ENCODE data around the gene SEMA3C. TPM values are rescaled to one million over a fixed set of nuclear protein-coding genes. Genes with fewer than 3 reads are reported as not detected.

Gene SEMA3C
- total RNA-seq, 2 donors from 2014 or later, result 0.09 to 0.15 TPM

- DNase-seq, result no peak
- 93 to 96% methylated on average over 7 to 10 of the region's 10 CpGs for WGBS, 2 experiments (ENCODE audit: insufficient coverage in 1 of 2, insufficient read length in 1 of 2)
- Mint-ChIP-seq H3K27me3 (ENCODE audit: insufficient read depth) (no peaks in the 10 kb centered on the region), H3K4me3 (no peak overlapping the region), H3K4me1 (peaks cover 22% of the 10 kb centered on the region), H3K36me3 (ENCODE audit: low read depth) (no peaks in the 10 kb centered on the region), H3K9me3 (no peaks in the 10 kb centered on the region), H3K27ac (no peak overlapping the region)
- Histone ChIP-seq H3K4me1 (ENCODE audit: control insufficient read depth, insufficient read depth, low read length) (peaks cover 22% of the 10 kb centered on the region), H3K9me3 (ENCODE audit: control insufficient read depth, low read length) (no peaks in the 10 kb centered on the region), H3K9ac (ENCODE audit: extremely low read depth, low read length, poor library complexity, severe bottlenecking) (no peak overlapping the region), H3K36me3 (ENCODE audit: control insufficient read depth, insufficient read depth, low read length) (peaks cover 5% of the 10 kb centered on the region), H3K27ac (ENCODE audit: low read depth, low read length) (no peak overlapping the region), H3K27me3 (ENCODE audit: control insufficient read depth, insufficient read depth, low read length, poor library complexity, severe bottlenecking) (no peaks in the 10 kb centered on the region), H3K4me3 (ENCODE audit: low read length) (no peak overlapping the region)
- no peak for TF ChIP-seq CTCF (conservative IDR thresholded peaks at IDR 0.05)
Measured at GRCh38 chr7:80794631-80795573, 123.9 kb downstream of the SEMA3C start.

GRCh38 chr7:80791509-80791929, 127.3 kb downstream of the SEMA3C start:
- no peak for TF ChIP-seq CTCF (conservative IDR thresholded peaks at IDR 0.05)
- Histone ChIP-seq H3K27ac (ENCODE audit: low read depth, low read length) (no peak overlapping the region), H3K36me3 (ENCODE audit: control insufficient read depth, insufficient read depth, low read length) (no peaks in the 10 kb centered on the region), H3K27me3 (ENCODE audit: control insufficient read depth, insufficient read depth, low read length, poor library complexity, severe bottlenecking) (no peaks in the 10 kb centered on the region), H3K4me1 (ENCODE audit: control insufficient read depth, insufficient read depth, low read length) (peaks cover 22% of the 10 kb centered on the region), H3K9ac (ENCODE audit: extremely low read depth, low read length, poor library complexity, severe bottlenecking) (no peak overlapping the region), H3K4me3 (ENCODE audit: low read length) (no peak overlapping the region), H3K9me3 (ENCODE audit: control insufficient read depth, low read length) (no peaks in the 10 kb centered on the region)
- Mint-ChIP-seq H3K4me1 (peaks cover 22% of the 10 kb centered on the region), H3K4me3 (no peak overlapping the region), H3K27me3 (ENCODE audit: insufficient read depth) (no peaks in the 10 kb centered on the region), H3K36me3 (ENCODE audit: low read depth) (no peaks in the 10 kb centered on the region), H3K9me3 (no peaks in the 10 kb centered on the region), H3K27ac (no peak overlapping the region)
- DNase-seq, result no peak
- 84 to 95% methylated on average over 3 of the region's 3 CpGs for WGBS, 2 experiments (ENCODE audit: insufficient coverage in 1 of 2, insufficient read length in 1 of 2)

GRCh38 chr7:80790877-80791276, 128.0 kb downstream of the SEMA3C start:
- H3K27me3 ChIP-seq (ENCODE audit: control insufficient read depth, insufficient read depth, low read length, poor library complexity, severe bottlenecking), result no peaks in the 10 kb centered on the region
- no peak overlapping the region for H3K9ac ChIP-seq (ENCODE audit: extremely low read depth, low read length, poor library complexity, severe bottlenecking)
- DNase-seq, result no peak
- Mint-ChIP-seq H3K36me3 (ENCODE audit: low read depth) (no peaks in the 10 kb centered on the region), H3K9me3 (no peaks in the 10 kb centered on the region), H3K4me1 (peaks cover 22% of the 10 kb centered on the region), H3K27me3 (ENCODE audit: insufficient read depth) (no peaks in the 10 kb centered on the region), H3K4me3 (no peak overlapping the region), H3K27ac (no peak overlapping the region)
- TF ChIP-seq CTCF (conservative IDR thresholded peaks at IDR 0.05), result no peak
- no peak overlapping the region for H3K27ac ChIP-seq (ENCODE audit: low read depth, low read length)
- no peaks in the 10 kb centered on the region for H3K36me3 ChIP-seq (ENCODE audit: control insufficient read depth, insufficient read depth, low read length)
- no peak overlapping the region for H3K4me3 ChIP-seq (ENCODE audit: low read length)
- no peaks in the 10 kb centered on the region for H3K9me3 ChIP-seq (ENCODE audit: control insufficient read depth, low read length)
- WGBS, 2 experiments (ENCODE audit: insufficient coverage in 1 of 2, insufficient read length in 1 of 2), result 88 to 94% methylated on average over 2 to 4 of the region's 4 CpGs
- H3K4me1 ChIP-seq (ENCODE audit: control insufficient read depth, insufficient read depth, low read length), result peaks cover 22% of the 10 kb centered on the region
